ENCODE data around the gene CHCHD6. TPM values are rescaled to one million over a fixed set of nuclear protein-coding genes. Genes with fewer than 3 reads are reported as not detected.

Gene CHCHD6
- total and polyA plus RNA-seq, 2 donors = 10.5 to 14.2 TPM

GRCh38 chr3:126891141-126891540, 187.1 kb downstream of the CHCHD6 start:
- no peak overlapping the region for H3K4me3 ChIP-seq (ENCODE audit: low read length in 2 of 2)
- H3K27ac ChIP-seq (ENCODE audit: low read depth in 1 of 2, low read length in 1 of 2) = no peak overlapping the region
- H3K36me3 ChIP-seq (ENCODE audit: control insufficient read depth in 2 of 2, insufficient read depth in 2 of 2, low read length in 1 of 2) = no peaks in the 10 kb centered on the region
- peaks cover 0 to 13% of the 10 kb centered on the region in 2 donors for H3K4me1 ChIP-seq (ENCODE audit: control insufficient read depth in 2 of 2, insufficient read depth in 2 of 2, low read length in 2 of 2)
- WGBS = 99% methylated on average over 7 of the region's 7 CpGs
- no peaks in the 10 kb centered on the region for H3K9me3 ChIP-seq (ENCODE audit: control insufficient read depth in 2 of 2, insufficient read depth in 1 of 2, low read length in 1 of 2)
- no peak for DNase-seq (ENCODE audit: low read depth in 6 of 9, low spot score in 9 of 9)
- H3K27me3 ChIP-seq (ENCODE audit: control insufficient read depth in 2 of 2, insufficient read depth in 1 of 2, low read length in 1 of 2) = no peaks in the 10 kb centered on the region

- 98% methylated on average over 10 of the region's 10 CpGs for WGBS
- Histone ChIP-seq H3K27ac (ENCODE audit: low read depth in 1 of 2, low read length in 1 of 2) (no peak overlapping the region), H3K36me3 (ENCODE audit: control insufficient read depth in 2 of 2, insufficient read depth in 2 of 2, low read length in 1 of 2) (no peaks in the 10 kb centered on the region), H3K27me3 (ENCODE audit: control insufficient read depth in 2 of 2, insufficient read depth in 1 of 2, low read length in 1 of 2) (no peaks in the 10 kb centered on the region), H3K9me3 (ENCODE audit: control insufficient read depth in 2 of 2, insufficient read depth in 1 of 2, low read length in 1 of 2) (no peaks in the 10 kb centered on the region), H3K4me3 (ENCODE audit: low read length in 2 of 2) (no peak overlapping the region), H3K4me1 (ENCODE audit: control insufficient read depth in 2 of 2, insufficient read depth in 2 of 2, low read length in 2 of 2) (peaks cover 0 to 13% of the 10 kb centered on the region in 2 donors)
- no peak for DNase-seq (ENCODE audit: low read depth in 6 of 9, low spot score in 9 of 9)
Observed at GRCh38 chr3:126891791-126892190, 187.8 kb downstream of the CHCHD6 start.

GRCh38 chr3:126893651-126894050, 189.6 kb downstream of the CHCHD6 start:
- 97% methylated on average over 2 of the region's 2 CpGs for WGBS
- H3K4me1 ChIP-seq (ENCODE audit: control insufficient read depth in 2 of 2, insufficient read depth in 2 of 2, low read length in 2 of 2) = peaks cover 0 to 5% of the 10 kb centered on the region in 2 donors
- H3K9me3 ChIP-seq (ENCODE audit: control insufficient read depth in 2 of 2, insufficient read depth in 1 of 2, low read length in 1 of 2) = no peaks in the 10 kb centered on the region
- no peak overlapping the region for H3K4me3 ChIP-seq (ENCODE audit: low read length in 2 of 2)
- H3K36me3 ChIP-seq (ENCODE audit: control insufficient read depth in 2 of 2, insufficient read depth in 2 of 2, low read length in 1 of 2) = no peaks in the 10 kb centered on the region
- no peak overlapping the region for H3K27ac ChIP-seq (ENCODE audit: low read depth in 1 of 2, low read length in 1 of 2)
- H3K27me3 ChIP-seq (ENCODE audit: control insufficient read depth in 2 of 2, insufficient read depth in 1 of 2, low read length in 1 of 2) = no peaks in the 10 kb centered on the region
- no peak for DNase-seq (ENCODE audit: low read depth in 6 of 9, low spot score in 9 of 9)

- WGBS = 97% methylated on average over 4 of the region's 4 CpGs
Observed at GRCh38 chr3:126894475-126894874, 190.4 kb downstream of the CHCHD6 start.

GRCh38 chr3:126895178-126896066, 191.4 kb downstream of the CHCHD6 start:
- Histone ChIP-seq H3K4me1 (ENCODE audit: control insufficient read depth in 2 of 2, insufficient read depth in 2 of 2, low read length in 2 of 2) (no peaks in the 10 kb centered on the region), H3K27ac (ENCODE audit: low read depth in 1 of 2, low read length in 1 of 2) (no peak overlapping the region), H3K27me3 (ENCODE audit: control insufficient read depth in 2 of 2, insufficient read depth in 1 of 2, low read length in 1 of 2) (no peaks in the 10 kb centered on the region), H3K36me3 (ENCODE audit: control insufficient read depth in 2 of 2, insufficient read depth in 2 of 2, low read length in 1 of 2) (no peaks in the 10 kb centered on the region), H3K9me3 (ENCODE audit: control insufficient read depth in 2 of 2, insufficient read depth in 1 of 2, low read length in 1 of 2) (no peaks in the 10 kb centered on the region), H3K4me3 (ENCODE audit: low read length in 2 of 2) (no peak overlapping the region)
- 96% methylated on average over 7 of the region's 7 CpGs for WGBS
- no peak for DNase-seq (ENCODE audit: low read depth in 6 of 9, low spot score in 9 of 9)

More at GRCh38 chr3:126894475-126894874, 190.4 kb downstream of the CHCHD6 start:
- Histone ChIP-seq H3K36me3 (ENCODE audit: control insufficient read depth in 2 of 2, insufficient read depth in 2 of 2, low read length in 1 of 2) (no peaks in the 10 kb centered on the region), H3K27me3 (ENCODE audit: control insufficient read depth in 2 of 2, insufficient read depth in 1 of 2, low read length in 1 of 2) (no peaks in the 10 kb centered on the region), H3K4me3 (ENCODE audit: low read length in 2 of 2) (no peak overlapping the region), H3K27ac (ENCODE audit: low read depth in 1 of 2, low read length in 1 of 2) (no peak overlapping the region), H3K9me3 (ENCODE audit: control insufficient read depth in 2 of 2, insufficient read depth in 1 of 2, low read length in 1 of 2) (no peaks in the 10 kb centered on the region), H3K4me1 (ENCODE audit: control insufficient read depth in 2 of 2, insufficient read depth in 2 of 2, low read length in 2 of 2) (no peaks in the 10 kb centered on the region)
- no peak for DNase-seq (ENCODE audit: low read depth in 6 of 9, low spot score in 9 of 9)

- WGBS = 92% methylated on average over 1 of the region's 1 CpG
- no peak for DNase-seq (ENCODE audit: low read depth in 6 of 9, low spot score in 9 of 9)
Observed at GRCh38 chr3:126896067-126896441, 192.0 kb downstream of the CHCHD6 start.

GRCh38 chr3:126896968-126897367, 192.9 kb downstream of the CHCHD6 start:
- H3K36me3 ChIP-seq (ENCODE audit: control insufficient read depth in 2 of 2, insufficient read depth in 2 of 2, low read length in 1 of 2) = no peaks in the 10 kb centered on the region
- no peak overlapping the region for H3K27ac ChIP-seq (ENCODE audit: low read depth in 1 of 2, low read length in 1 of 2)
- no peaks in the 10 kb centered on the region for H3K9me3 ChIP-seq (ENCODE audit: control insufficient read depth in 2 of 2, insufficient read depth in 1 of 2, low read length in 1 of 2)
- DNase-seq (ENCODE audit: low read depth in 6 of 9, low spot score in 9 of 9) = no peak
- WGBS = 98% methylated on average over 6 of the region's 6 CpGs
- no peaks in the 10 kb centered on the region for H3K4me1 ChIP-seq (ENCODE audit: control insufficient read depth in 2 of 2, insufficient read depth in 2 of 2, low read length in 2 of 2)
- no peaks in the 10 kb centered on the region for H3K27me3 ChIP-seq (ENCODE audit: control insufficient read depth in 2 of 2, insufficient read depth in 1 of 2, low read length in 1 of 2)
- H3K4me3 ChIP-seq (ENCODE audit: low read length in 2 of 2) = no peak overlapping the region

More at GRCh38 chr3:126896067-126896441, 192.0 kb downstream of the CHCHD6 start:
- H3K4me3 ChIP-seq (ENCODE audit: low read length in 2 of 2) = no peak overlapping the region
- H3K4me1 ChIP-seq (ENCODE audit: control insufficient read depth in 2 of 2, insufficient read depth in 2 of 2, low read length in 2 of 2) = no peaks in the 10 kb centered on the region
- H3K27me3 ChIP-seq (ENCODE audit: control insufficient read depth in 2 of 2, insufficient read depth in 1 of 2, low read length in 1 of 2) = no peaks in the 10 kb centered on the region
- no peaks in the 10 kb centered on the region for H3K9me3 ChIP-seq (ENCODE audit: control insufficient read depth in 2 of 2, insufficient read depth in 1 of 2, low read length in 1 of 2)
- H3K36me3 ChIP-seq (ENCODE audit: control insufficient read depth in 2 of 2, insufficient read depth in 2 of 2, low read length in 1 of 2) = no peaks in the 10 kb centered on the region
- no peak overlapping the region for H3K27ac ChIP-seq (ENCODE audit: low read depth in 1 of 2, low read length in 1 of 2)

GRCh38 chr3:126897943-126898342, 193.9 kb downstream of the CHCHD6 start:
- Histone ChIP-seq H3K27ac (ENCODE audit: low read depth in 1 of 2, low read length in 1 of 2) (no peak overlapping the region), H3K4me3 (ENCODE audit: low read length in 2 of 2) (no peak overlapping the region), H3K27me3 (ENCODE audit: control insufficient read depth in 2 of 2, insufficient read depth in 1 of 2, low read length in 1 of 2) (no peaks in the 10 kb centered on the region), H3K4me1 (ENCODE audit: control insufficient read depth in 2 of 2, insufficient read depth in 2 of 2, low read length in 2 of 2) (no peaks in the 10 kb centered on the region), H3K9me3 (ENCODE audit: control insufficient read depth in 2 of 2, insufficient read depth in 1 of 2, low read length in 1 of 2) (no peaks in the 10 kb centered on the region), H3K36me3 (ENCODE audit: control insufficient read depth in 2 of 2, insufficient read depth in 2 of 2, low read length in 1 of 2) (no peaks in the 10 kb centered on the region)
- 98% methylated on average over 7 of the region's 7 CpGs for WGBS
- DNase-seq (ENCODE audit: low read depth in 6 of 9, low spot score in 9 of 9) = no peak

- Histone ChIP-seq H3K36me3 (ENCODE audit: control insufficient read depth in 2 of 2, insufficient read depth in 2 of 2, low read length in 1 of 2) (no peaks in the 10 kb centered on the region), H3K4me3 (ENCODE audit: low read length in 2 of 2) (no peak overlapping the region), H3K27ac (ENCODE audit: low read depth in 1 of 2, low read length in 1 of 2) (no peak overlapping the region), H3K9me3 (ENCODE audit: control insufficient read depth in 2 of 2, insufficient read depth in 1 of 2, low read length in 1 of 2) (no peaks in the 10 kb centered on the region), H3K4me1 (ENCODE audit: control insufficient read depth in 2 of 2, insufficient read depth in 2 of 2, low read length in 2 of 2) (no peaks in the 10 kb centered on the region), H3K27me3 (ENCODE audit: control insufficient read depth in 2 of 2, insufficient read depth in 1 of 2, low read length in 1 of 2) (no peaks in the 10 kb centered on the region)
- WGBS = 96% methylated on average over 10 of the region's 10 CpGs
- DNase-seq (ENCODE audit: low read depth in 6 of 9, low spot score in 9 of 9) = no peak
Observed at GRCh38 chr3:126900859-126901540, 197.0 kb downstream of the CHCHD6 start.
